Uterus (tissue), 2 donors: Measurements from ENCODE around the gene MAK.
"Not testable (repeated sequence)": the region's sequence is repeated elsewhere in the genome, so short reads cannot be mapped to it uniquely, and the experiment has no call there.

ENCODE experiments used
- POLR2A ChIP-seq, 2 donors: fragments of 450-650 bp; IDR thresholded peaks; one replicate each; pipeline ENCODE4 v1.6.1; 2016; ENCODE audit warnings: antibody characterized with exemption in 2 of 2, mild to moderate bottlenecking in 1 of 2, moderate library complexity in 1 of 2
- TF ChIP-seq, protein P1 (sequence below), 4 experiments: fragments of 200-600 bp in 2 of 4; fragments of 450-650 bp in 2 of 4; sonication (generic) in 2 of 4; IDR thresholded peaks; one replicate each; pipeline ENCODE4 v1.5.1; 2016 to 2019; ENCODE audit warnings: antibody characterized with exemption in 4 of 4, mild to moderate bottlenecking in 2 of 4, moderate library complexity in 1 of 4

DNA sequence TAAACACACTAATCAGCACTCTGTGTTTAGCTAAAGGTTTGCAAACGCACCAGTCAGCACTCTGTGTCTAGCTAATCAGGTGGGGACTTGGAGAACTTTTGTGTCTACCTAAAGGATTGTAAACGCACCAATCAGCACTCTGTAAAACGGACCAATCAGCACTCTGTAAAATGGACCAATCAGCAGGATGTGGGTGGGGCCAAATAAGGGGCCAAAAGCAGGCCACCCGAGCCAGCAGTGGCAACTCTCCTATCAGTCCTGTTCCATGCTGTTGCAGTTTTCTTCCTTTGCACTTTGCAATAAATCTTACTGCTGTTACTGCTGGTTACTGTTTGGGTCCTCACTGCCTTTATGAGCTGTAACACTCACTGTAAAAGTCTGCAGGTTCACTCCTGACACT lies 96.7 kb downstream of the MAK start:
- TF ChIP-seq, protein P1, sequence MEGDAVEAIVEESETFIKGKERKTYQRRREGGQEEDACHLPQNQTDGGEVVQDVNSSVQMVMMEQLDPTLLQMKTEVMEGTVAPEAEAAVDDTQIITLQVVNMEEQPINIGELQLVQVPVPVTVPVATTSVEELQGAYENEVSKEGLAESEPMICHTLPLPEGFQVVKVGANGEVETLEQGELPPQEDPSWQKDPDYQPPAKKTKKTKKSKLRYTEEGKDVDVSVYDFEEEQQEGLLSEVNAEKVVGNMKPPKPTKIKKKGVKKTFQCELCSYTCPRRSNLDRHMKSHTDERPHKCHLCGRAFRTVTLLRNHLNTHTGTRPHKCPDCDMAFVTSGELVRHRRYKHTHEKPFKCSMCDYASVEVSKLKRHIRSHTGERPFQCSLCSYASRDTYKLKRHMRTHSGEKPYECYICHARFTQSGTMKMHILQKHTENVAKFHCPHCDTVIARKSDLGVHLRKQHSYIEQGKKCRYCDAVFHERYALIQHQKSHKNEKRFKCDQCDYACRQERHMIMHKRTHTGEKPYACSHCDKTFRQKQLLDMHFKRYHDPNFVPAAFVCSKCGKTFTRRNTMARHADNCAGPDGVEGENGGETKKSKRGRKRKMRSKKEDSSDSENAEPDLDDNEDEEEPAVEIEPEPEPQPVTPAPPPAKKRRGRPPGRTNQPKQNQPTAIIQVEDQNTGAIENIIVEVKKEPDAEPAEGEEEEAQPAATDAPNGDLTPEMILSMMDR (IDR thresholded peaks at IDR 0.05), result not testable (repeated sequence)
- not testable (repeated sequence) for TF ChIP-seq POLR2A (IDR thresholded peaks at IDR 0.05)
